ENCODE measurements around the gene NALF2.

Gene NALF2

GRCh38 chrX:69503782-69504625 lies at the start of gene NALF2:
NALF2 (plus strand) TSS chrX:69504326; CDS start chrX:69505283, 957 bp downstream.
- no peak for DNase-seq (ENCODE audit: low spot score)

GRCh38 chrX:69457756-69458155 lies 46.4 kb upstream of the NALF2 start:
- no peak for DNase-seq (ENCODE audit: low spot score)

GRCh38 chrX:69466546-69466945 lies 37.6 kb upstream of the NALF2 start:
- no peak for DNase-seq (ENCODE audit: low spot score)

- DNase-seq (ENCODE audit: low spot score), result no peak
These were observed 34.2 kb upstream of the NALF2 start for GRCh38 chrX:69469975-69470374.

DNA sequence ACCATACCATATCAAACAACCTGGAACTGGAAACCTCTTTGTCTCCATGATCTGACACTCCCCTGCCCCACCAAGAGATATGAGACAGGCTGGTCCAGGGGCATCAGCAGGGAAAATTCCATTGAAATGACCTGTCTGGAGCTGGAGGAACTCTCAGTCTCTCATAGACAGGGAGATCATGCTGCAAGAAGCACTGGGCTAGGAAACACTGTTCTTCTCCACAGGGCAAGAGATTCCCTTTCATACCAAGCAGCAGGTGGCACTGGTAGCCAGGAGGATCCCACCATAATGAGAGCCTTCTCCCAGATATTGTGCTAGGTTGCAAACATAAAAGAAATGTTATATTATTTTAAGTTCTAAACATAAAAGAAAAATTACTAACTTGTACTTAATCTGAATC lies 14.5 kb upstream of the NALF2 start:
- no peak for DNase-seq (ENCODE audit: low spot score)

DNA sequence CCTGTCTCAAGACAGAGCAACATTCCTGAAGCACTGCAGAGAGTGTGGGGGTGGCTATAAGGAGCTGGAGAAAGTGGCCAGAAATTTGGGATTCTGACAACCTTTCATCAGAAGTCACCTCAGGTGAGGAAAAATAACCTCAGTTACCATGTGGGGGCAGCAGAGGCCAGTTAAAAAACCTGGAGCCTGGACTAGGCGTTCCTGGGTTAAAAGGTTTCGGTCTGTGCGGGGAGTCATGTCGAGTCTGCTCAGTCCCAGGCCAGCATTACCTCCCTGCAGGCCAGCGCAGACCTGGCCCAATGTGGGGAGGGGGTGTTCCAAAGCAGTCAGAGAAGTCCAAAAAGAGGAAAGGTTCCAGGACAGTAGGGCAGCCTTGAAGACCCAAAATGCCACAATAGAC lies 10.9 kb upstream of the NALF2 start:
- no peak for DNase-seq (ENCODE audit: low spot score)

DNA sequence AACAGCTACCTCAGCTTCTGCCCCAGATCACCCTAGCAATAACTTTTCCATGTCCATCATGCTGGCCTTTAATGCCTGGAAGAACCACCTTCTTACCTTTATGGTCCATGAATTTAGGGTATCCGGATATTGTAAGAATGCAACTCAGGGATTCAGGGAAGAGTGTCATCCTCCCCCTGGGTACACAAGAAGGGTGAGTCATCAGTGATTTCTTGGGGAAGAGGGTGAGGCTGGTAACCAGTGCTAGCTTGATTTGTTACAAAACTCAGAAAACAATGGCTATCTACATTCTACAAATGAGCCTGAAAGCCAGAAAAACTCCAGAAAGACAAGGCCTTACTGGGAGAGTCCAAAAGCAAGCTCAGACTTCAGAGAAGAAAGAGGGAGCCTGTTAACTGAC lies 10.4 kb upstream of the NALF2 start:
- DNase-seq (ENCODE audit: low spot score), result no peak

- DNase-seq (ENCODE audit: low spot score), result no peak
These were observed 7.9 kb upstream of the NALF2 start for GRCh38 chrX:69496183-69496582.

- DNase-seq (ENCODE audit: low spot score), result no peak
These were observed 2.7 kb upstream of the NALF2 start for GRCh38 chrX:69501429-69501828.

DNA sequence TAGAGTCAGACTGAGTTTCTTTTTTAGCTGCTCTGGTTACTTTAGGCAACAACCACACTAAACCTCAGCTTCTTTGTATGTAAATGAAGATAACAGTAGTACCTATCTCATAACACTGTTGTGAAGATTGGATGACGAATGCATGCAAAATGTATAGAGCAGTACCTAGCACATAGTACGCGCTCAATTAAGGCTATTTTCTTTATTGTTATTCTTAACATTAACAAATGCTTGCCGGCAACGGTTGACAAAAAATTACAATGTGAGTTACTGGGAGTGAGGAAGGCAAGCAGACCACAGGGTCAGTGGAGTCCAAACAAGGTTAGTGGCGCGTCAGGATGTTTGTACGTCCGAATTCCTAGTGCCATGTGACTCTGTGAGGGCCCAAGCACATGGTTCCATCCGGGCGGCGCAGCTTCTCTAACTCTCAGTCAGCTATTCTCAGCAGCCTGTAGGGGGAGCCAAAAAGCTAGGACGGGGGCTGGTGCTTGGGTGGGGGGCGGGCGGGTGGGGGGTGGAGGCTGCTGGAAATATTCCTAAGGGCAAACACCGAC lies 821 bp upstream of the NALF2 start:
- DNase-seq (ENCODE audit: low spot score), result no peak

DNA sequence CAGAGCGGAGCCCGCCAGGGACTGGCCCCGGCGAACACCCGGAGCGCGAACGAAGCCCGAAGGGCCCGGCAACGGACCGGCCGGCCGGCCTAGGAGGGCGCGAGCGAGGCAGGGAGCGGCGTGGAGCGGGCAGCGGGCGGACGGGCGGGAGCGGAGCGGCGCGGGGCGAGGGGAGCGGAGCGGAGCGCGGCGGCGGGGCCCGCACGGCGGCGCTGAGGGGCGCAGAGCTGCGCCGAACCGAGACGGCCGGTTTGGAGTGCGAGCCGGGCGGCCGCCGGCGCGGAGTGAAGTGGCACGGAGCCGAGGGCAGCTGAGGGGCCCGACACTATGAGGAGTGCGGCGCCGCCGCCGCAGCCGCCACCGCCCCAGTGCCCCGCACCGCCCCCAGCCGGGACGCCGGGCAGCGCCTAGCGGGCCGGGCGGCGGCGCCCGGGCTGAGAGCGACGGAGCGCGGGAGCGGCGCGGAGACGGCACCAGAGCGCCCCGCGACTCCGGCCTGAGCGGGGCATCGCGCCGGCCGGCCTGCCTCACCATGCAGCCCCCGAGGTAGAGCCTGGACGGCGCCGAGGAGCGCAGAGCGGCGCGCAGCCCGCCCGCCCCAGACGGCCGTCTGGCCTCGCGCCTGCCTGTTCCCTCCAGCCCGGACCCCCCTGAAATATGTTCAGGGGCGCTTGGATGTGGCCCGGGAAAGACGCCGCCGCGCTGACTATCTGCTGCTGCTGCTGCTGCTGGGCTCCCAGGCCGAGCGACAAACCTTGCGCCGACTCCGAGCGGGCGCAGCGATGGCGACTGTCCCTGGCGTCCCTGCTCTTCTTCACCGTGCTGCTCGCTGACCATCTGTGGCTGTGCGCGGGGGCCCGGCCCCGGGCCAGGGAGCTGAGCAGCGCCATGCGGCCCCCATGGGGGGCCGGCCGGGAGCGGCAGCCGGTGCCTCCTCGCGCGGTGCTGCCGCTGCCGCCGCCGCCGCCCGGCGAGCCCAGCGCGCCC lies 793 bp downstream of the NALF2 start:
- DNase-seq (ENCODE audit: low spot score), result no peak

DNA sequence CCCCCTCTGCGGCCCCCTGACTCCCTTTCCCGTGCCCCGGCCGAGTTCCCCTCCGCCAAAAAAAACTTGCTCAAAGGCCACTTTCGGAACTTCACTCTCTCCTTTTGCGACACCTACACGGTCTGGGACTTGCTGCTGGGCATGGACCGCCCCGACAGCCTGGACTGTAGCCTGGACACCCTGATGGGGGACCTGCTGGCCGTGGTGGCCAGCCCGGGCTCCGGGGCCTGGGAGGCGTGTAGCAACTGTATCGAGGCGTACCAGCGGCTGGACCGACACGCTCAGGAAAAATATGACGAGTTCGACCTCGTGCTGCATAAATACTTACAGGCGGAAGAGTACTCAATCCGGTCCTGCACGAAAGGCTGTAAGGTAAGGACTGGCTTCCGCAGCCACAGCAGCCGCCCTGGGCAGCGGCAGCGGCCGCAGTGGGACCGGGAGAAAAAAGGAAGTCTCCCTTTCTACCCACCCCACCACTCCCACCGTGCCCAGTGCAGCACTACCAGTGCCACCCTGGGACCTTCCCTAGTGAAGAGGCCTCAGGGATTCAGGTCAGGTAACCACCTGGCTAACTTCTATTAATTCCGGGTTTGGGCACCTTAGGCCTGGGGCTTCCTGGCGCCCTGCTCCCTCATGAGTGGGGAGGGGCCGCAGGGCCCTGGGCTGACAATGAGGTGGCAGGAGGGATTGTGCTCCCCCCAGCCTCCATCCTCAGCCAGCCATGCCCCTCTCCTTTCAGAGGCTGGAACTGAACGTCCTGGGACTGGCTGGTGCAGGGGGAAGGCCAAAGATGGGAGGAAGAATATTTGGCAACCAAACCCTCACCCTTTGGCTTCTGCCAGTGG lies 1.9 kb downstream of the NALF2 start:
- no peak for DNase-seq (ENCODE audit: low spot score)

- no peak for DNase-seq (ENCODE audit: low spot score)
These were observed 2.7 kb downstream of the NALF2 start for GRCh38 chrX:69506617-69507499.

DNA sequence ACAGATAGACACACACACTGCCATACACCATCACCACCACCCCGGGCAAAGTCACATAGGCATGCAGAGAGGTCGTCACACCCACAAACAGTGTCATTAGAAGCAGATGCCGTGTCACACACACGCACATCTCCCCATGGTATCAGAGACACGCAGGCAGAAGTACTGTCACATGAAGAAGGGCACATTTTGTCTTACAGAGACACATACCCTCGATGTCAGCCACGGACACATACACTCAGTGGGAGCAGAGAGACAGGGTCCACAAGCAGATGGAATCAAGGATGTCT lies 3.3 kb downstream of the NALF2 start:
- no peak for DNase-seq (ENCODE audit: low spot score)

- no peak for DNase-seq (ENCODE audit: low spot score)
These were observed 4.5 kb downstream of the NALF2 start for GRCh38 chrX:69508610-69509009.

- DNase-seq (ENCODE audit: low spot score), result no peak
These were observed 6.1 kb downstream of the NALF2 start for GRCh38 chrX:69510137-69510715.

- DNase-seq (ENCODE audit: low spot score), result no peak
These were observed 6.9 kb downstream of the NALF2 start for GRCh38 chrX:69510914-69511513.

DNA sequence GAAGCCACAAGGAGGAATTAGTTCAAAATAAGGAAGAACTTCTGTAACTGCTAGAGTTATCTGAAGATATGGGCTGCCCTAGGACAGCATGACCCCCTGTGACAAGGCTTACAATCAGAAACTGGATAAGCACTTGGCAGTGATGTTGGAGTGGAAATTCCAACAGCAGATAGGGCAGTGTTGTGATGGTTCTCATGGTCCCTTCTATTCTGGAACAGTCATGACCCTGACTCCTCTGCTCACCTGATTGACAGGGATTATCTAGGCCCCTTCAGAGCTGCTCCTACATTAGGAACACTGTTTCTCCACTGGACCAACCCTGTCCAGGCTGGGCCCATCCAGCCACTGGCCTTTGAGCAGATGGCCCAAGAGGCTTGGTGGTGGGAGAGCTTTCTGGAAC lies 17.9 kb downstream of the NALF2 start:
- no peak for DNase-seq (ENCODE audit: low spot score)

DNA sequence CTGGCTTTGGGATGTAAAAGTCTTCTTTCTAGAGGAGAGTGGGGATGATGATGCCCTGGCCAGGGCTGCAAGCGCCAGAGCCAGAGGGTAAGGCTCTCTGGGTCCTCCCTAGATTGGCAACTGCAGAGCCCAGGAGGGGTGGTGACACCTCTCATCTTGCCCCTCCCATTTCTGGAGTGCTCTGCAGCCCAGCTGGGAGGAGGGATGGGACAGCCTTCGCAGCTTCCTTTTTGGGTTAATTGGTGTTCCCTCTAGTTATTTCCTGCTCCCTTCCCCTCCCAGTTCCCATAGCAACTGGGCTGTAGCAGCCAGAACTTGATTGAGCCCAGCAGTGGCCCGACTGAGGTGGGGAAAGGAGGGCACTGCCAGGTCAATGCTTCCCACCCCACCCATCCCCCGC lies 19.2 kb downstream of the NALF2 start:
- no peak for DNase-seq (ENCODE audit: low spot score)

DNA sequence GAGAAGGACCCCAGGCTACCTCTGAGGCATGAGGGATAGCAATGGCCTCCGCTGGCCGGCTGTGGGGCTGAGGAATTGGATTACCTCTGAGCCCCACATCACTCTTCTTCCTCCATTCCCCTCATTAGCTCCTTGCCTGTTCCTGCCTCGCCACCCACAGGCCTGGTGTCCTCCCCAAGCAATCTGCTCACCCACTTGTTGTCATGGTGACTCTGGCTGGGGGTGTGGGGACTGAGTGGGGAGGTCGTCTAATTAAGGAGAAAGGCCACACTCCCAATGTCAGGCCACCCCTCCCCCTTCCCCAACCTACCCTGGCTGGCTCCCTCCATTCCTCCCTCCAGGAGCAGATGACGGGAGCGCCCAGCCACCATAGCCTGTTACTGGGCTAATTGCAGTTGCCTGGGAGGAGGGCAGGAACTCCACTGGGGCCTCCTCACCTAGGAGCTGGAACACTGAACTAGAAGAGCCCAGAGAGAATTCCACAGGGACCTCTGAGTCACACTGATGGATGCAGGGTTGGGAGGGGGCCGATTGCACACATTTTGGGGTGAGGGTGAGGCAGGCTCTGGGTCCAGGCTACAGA lies 20.7 kb downstream of the NALF2 start:
- DNase-seq (ENCODE audit: low spot score), result no peak
